H9 (cell line): ENCODE results near the gene DCDC2. TPM values are rescaled to one million over a fixed set of nuclear protein-coding genes. Genes with fewer than 3 reads are reported as not detected.
"Not testable (repeated sequence)": the region's sequence is repeated elsewhere in the genome, so short reads cannot be mapped to it uniquely, and the experiment has no call there.

Experiments
- DNase-seq: peaks from one replicate; pipeline ENCODE4 v3.0.0-alpha.2; 2017
- H2AFZ ChIP-seq: one replicate; pipeline ENCODE4 v1.6.1; 2013; ENCODE audit warnings: mild to moderate bottlenecking, low read length, control low read depth, moderate library complexity
- H2AK5ac ChIP-seq: 2 replicates; pipeline ENCODE4 v1.6.1; 2013; ENCODE audit warnings: low read length, control low read depth, mixed read lengths; ENCODE audit not compliant: insufficient read length
- H2BK120ac ChIP-seq: one replicate; pipeline ENCODE4 v1.6.1; 2013; ENCODE audit warnings: low read depth, mild to moderate bottlenecking, low read length, control low read depth, inconsistent platforms; ENCODE audit not compliant: poor library complexity, severe bottlenecking
- H2BK12ac ChIP-seq: 2 replicates; pipeline ENCODE4 v1.6.1; 2013; ENCODE audit warnings: low read length, control low read depth, mixed read lengths, low read depth; ENCODE audit not compliant: insufficient read length
- H2BK15ac ChIP-seq: 2 replicates; pipeline ENCODE4 v1.6.1; 2013; ENCODE audit warnings: low read depth, low read length, control low read depth
- H2BK20ac ChIP-seq: one replicate; pipeline ENCODE4 v1.6.1; 2013; ENCODE audit warnings: low read depth, mild to moderate bottlenecking, low read length, control low read depth, inconsistent platforms; ENCODE audit not compliant: poor library complexity, severe bottlenecking
- H2BK5ac ChIP-seq: 2 replicates; pipeline ENCODE4 v1.6.1; 2013; ENCODE audit warnings: low read length, control low read depth, mixed read lengths; ENCODE audit not compliant: insufficient read length
- H3K14ac ChIP-seq: 2 replicates; pipeline ENCODE4 v1.6.1; 2013; ENCODE audit warnings: low read length, control low read depth; ENCODE audit not compliant: insufficient read depth
- H3K18ac ChIP-seq: 2 replicates; pipeline ENCODE4 v1.6.1; 2013; ENCODE audit warnings: low read depth, mild to moderate bottlenecking, mixed read lengths, low read length, control low read depth; ENCODE audit not compliant: insufficient read length
- H3K23ac ChIP-seq: 2 replicates; pipeline ENCODE4 v1.6.1; 2013; ENCODE audit warnings: low read length, control low read depth, mixed read lengths, low read depth; ENCODE audit not compliant: insufficient read length
- H3K23me2 ChIP-seq: 2 replicates; pipeline ENCODE4 v1.6.1; 2013; ENCODE audit warnings: low read depth, mild to moderate bottlenecking, mixed read lengths, low read length, control low read depth; ENCODE audit not compliant: insufficient read length, poor library complexity, severe bottlenecking
- H3K27ac ChIP-seq: 2 replicates; pipeline ENCODE4 v1.5.1; 2013; ENCODE audit warnings: low read length, control low read depth, mixed read lengths, low read depth; ENCODE audit not compliant: insufficient read length
- H3K27me3 ChIP-seq: 2 replicates; pipeline ENCODE4 v1.6.1; 2013; ENCODE audit warnings: low read length, control low read depth, inconsistent platforms; ENCODE audit not compliant: insufficient read depth
- H3K4ac ChIP-seq: 2 replicates; pipeline ENCODE4 v1.6.1; 2013; ENCODE audit warnings: low read depth, mild to moderate bottlenecking, control low read depth, inconsistent platforms, low read length, moderate library complexity
- H3K4me1 ChIP-seq: 2 replicates; pipeline ENCODE4 v1.6.1; 2013; ENCODE audit warnings: low read length, control low read depth, inconsistent platforms; ENCODE audit not compliant: insufficient read depth
- H3K4me2 ChIP-seq: 2 replicates; pipeline ENCODE4 v1.6.1; 2013; ENCODE audit warnings: low read length, control low read depth, mixed read lengths; ENCODE audit not compliant: insufficient read length, insufficient read depth
- H3K56ac ChIP-seq: 2 replicates; pipeline ENCODE4 v1.6.1; 2013; ENCODE audit warnings: low read depth, mild to moderate bottlenecking, mixed read lengths, low read length, control low read depth; ENCODE audit not compliant: insufficient read length
- H3K79me1 ChIP-seq: 2 replicates; pipeline ENCODE4 v1.6.1; 2013; ENCODE audit warnings: low read depth, mild to moderate bottlenecking, moderate library complexity, low read length, control low read depth, inconsistent platforms; ENCODE audit not compliant: insufficient read depth, poor library complexity, severe bottlenecking
- H3K79me2 ChIP-seq: 2 replicates; pipeline ENCODE4 v1.6.1; 2013; ENCODE audit warnings: low read length, control low read depth, inconsistent platforms; ENCODE audit not compliant: insufficient read depth
- H3K9ac ChIP-seq: 2 replicates; pipeline ENCODE4 v1.6.1; 2013; ENCODE audit warnings: low read length, control low read depth, mixed read lengths; ENCODE audit not compliant: insufficient read length; ENCODE audit errors: extremely low read depth
- H3K9me3 ChIP-seq: one replicate; pipeline ENCODE4 v1.6.1; 2013; ENCODE audit warnings: low read depth, low read length, inconsistent platforms; ENCODE audit not compliant: control insufficient read depth
- H3T11ph ChIP-seq: one replicate; pipeline ENCODE4 v1.6.1; 2013; ENCODE audit warnings: mild to moderate bottlenecking, low read length, control low read depth, inconsistent platforms
- H4K20me1 ChIP-seq: one replicate; pipeline ENCODE4 v1.6.1; 2013; ENCODE audit not compliant: control insufficient read depth, insufficient read length, insufficient read depth
- H4K5ac ChIP-seq: 2 replicates; pipeline ENCODE4 v1.6.1; 2013; ENCODE audit warnings: low read depth, mild to moderate bottlenecking, mixed read lengths, low read length, control low read depth; ENCODE audit not compliant: insufficient read length
- H4K8ac ChIP-seq: replicated peaks from 2 replicates; pipeline ENCODE4 v1.6.1; 2013; ENCODE audit warnings: low read length, control low read depth, mixed read lengths, low read depth; ENCODE audit not compliant: insufficient read length
- H4K91ac ChIP-seq: 2 replicates; pipeline ENCODE4 v1.6.1; 2013; ENCODE audit warnings: low read depth, mild to moderate bottlenecking, moderate library complexity, mixed read lengths, low read length, control low read depth; ENCODE audit not compliant: insufficient read length
- H3K27ac Mint-ChIP-seq, 3 experiments: 2 replicates in 2 of 3; 3 replicates in 1 of 3; pipeline ENCODE4 v1.8.0; 2020 to 2021; ENCODE audit warnings: mixed read lengths in 3 of 3, mild to moderate bottlenecking in 1 of 3, moderate library complexity in 1 of 3
- H3K27me3 Mint-ChIP-seq: 2 replicates; pipeline ENCODE4 v1.8.0; 2021; ENCODE audit warnings: low read depth, mild to moderate bottlenecking, moderate library complexity, mixed read lengths
- H3K36me3 Mint-ChIP-seq, 3 experiments: 2 replicates in 2 of 3; 3 replicates in 1 of 3; pipeline ENCODE4 v1.8.0; 2020 to 2021; ENCODE audit warnings: low read depth in 3 of 3, mixed read lengths in 3 of 3; ENCODE audit not compliant: insufficient read depth in 1 of 3
- H3K4me1 Mint-ChIP-seq, 2 experiments: 2 replicates each; pipeline ENCODE4 v1.8.0; 2020; ENCODE audit warnings: mixed read lengths in 2 of 2
- H3K4me3 Mint-ChIP-seq, 2 experiments: 2 replicates in 1 of 2; 3 replicates in 1 of 2; pipeline ENCODE4 v1.8.0; 2020 to 2021; ENCODE audit warnings: mild to moderate bottlenecking in 2 of 2, mixed read lengths in 2 of 2, moderate library complexity in 1 of 2
- H3K9me3 Mint-ChIP-seq, 2 experiments: 2 replicates in 1 of 2; 3 replicates in 1 of 2; pipeline ENCODE4 v1.8.0; 2020; ENCODE audit warnings: mild to moderate bottlenecking in 2 of 2, mixed read lengths in 2 of 2, moderate library complexity in 1 of 2
- WGBS: extraction: QIAGEN DNeasy Blood & Tissue Kit; methylation state at CpG from one replicate; pipeline ENCODE4 v1.1.7; 2013; ENCODE audit warnings: missing lambda C conversion rate, low lambda C conversion rate, mixed read lengths; ENCODE audit not compliant: insufficient read length; ENCODE audit errors: extremely low coverage; 5-methylcytosine and 5-hydroxymethylcytosine counted together
- total RNA-seq: library from RNA; stranded (reverse); gene quantifications from 2 replicates; pipeline ENCODE4 v1.2.1, GENCODE V29; 2021
- TF ChIP-seq, protein P1 (sequence below): fragments of 200-600 bp; sonication (generic); conservative IDR thresholded peaks from 3 replicates; pipeline ENCODE4 v1.8.0; 2021; ENCODE audit warnings: antibody characterized with exemption, mild to moderate bottlenecking

The DCDC2 gene
- total RNA-seq, 1 experiment from 2014 or later = 0.59 TPM

DNA sequence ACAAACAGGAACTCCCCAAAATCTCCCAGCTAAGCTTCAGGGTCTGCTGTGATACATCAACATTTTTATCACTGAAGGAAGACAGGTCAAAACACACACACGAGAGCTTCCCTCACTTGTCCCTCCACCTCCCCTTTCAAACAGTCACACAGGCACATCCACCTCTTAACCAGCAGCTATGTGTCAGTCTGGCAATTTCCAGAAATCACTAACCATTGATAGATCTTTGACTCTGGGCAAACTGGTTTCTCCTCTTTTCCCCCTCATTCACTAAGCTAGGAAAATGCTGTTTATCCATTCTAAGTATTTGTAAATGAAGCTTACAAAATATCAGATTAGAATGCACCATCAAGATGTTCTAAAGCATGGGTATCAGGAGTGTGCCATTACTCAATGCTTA is 87.8 kb downstream of the DCDC2 start:
- Histone ChIP-seq H2AFZ (no peak overlapping the region), H3K79me2 (no peaks in the 10 kb centered on the region), H3K18ac (no peak overlapping the region), H3K14ac (no peak overlapping the region), H2BK20ac (no peak overlapping the region), H2BK15ac (no peak overlapping the region), H3K9ac (no peak overlapping the region), H2BK12ac (no peak overlapping the region), H3K23me2 (no peaks in the 10 kb centered on the region), H3K23ac (no peak overlapping the region), H3K4me2 (no peak overlapping the region), H3K4me1 (no peaks in the 10 kb centered on the region), H2AK5ac (no peak overlapping the region), H4K5ac (no peak overlapping the region), H2BK5ac (no peak overlapping the region), H3K56ac (no peak overlapping the region), H3K79me1 (no peaks in the 10 kb centered on the region), H3K27me3 (no peaks in the 10 kb centered on the region), H3K9me3 (no peaks in the 10 kb centered on the region), H3T11ph (no peak overlapping the region), H4K91ac (no peak overlapping the region), H3K27ac (no peak overlapping the region), H2BK120ac (no peak overlapping the region), H4K8ac (no peak overlapping the region), H4K20me1 (no peaks in the 10 kb centered on the region), H3K4ac (no peak overlapping the region)
- TF ChIP-seq, protein P1, sequence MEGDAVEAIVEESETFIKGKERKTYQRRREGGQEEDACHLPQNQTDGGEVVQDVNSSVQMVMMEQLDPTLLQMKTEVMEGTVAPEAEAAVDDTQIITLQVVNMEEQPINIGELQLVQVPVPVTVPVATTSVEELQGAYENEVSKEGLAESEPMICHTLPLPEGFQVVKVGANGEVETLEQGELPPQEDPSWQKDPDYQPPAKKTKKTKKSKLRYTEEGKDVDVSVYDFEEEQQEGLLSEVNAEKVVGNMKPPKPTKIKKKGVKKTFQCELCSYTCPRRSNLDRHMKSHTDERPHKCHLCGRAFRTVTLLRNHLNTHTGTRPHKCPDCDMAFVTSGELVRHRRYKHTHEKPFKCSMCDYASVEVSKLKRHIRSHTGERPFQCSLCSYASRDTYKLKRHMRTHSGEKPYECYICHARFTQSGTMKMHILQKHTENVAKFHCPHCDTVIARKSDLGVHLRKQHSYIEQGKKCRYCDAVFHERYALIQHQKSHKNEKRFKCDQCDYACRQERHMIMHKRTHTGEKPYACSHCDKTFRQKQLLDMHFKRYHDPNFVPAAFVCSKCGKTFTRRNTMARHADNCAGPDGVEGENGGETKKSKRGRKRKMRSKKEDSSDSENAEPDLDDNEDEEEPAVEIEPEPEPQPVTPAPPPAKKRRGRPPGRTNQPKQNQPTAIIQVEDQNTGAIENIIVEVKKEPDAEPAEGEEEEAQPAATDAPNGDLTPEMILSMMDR = no peak
- no CpG with 5 or more reads among the region's 1 CpG for WGBS
- Mint-ChIP-seq H3K4me3 (no peak overlapping the region), H3K36me3 (no peaks in the 10 kb centered on the region), H3K27ac (0 out of 7 replicates have a peak overlapping the region, but pooled peaks of 1 of the 3 experiments have one; percentile 31), H3K9me3 (no peaks in the 10 kb centered on the region), H3K27me3 (no peaks in the 10 kb centered on the region), H3K4me1 (peaks cover 12% of the 10 kb centered on the region in 2 experiments)
- no peak for DNase-seq

DNA sequence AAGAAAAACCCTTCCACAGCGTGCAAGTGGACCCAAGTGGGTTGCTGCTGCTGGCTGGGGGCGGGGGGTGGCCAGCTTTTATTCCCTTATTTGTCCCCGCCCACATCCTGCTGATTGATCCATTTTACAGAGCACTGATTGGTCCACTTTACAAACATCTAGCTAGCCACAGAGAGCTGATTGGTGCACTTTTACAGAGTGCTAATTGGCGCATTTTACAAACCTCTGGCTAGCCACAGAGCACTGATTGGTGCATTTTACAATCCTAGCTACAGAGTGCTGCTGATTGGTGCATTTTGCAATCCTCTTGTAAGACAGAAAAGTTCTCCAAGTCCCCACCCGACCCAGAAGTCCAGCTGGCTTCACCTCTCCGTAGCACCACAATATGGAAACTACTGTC is 99.6 kb downstream of the DCDC2 start:
- WGBS = no CpG with 5 or more reads among the region's 6 CpGs

More for the DNA sequence above, 99.6 kb downstream of the DCDC2 start:
- H3K79me2 ChIP-seq, H3K36me3 Mint-ChIP-seq, H2AK5ac ChIP-seq, H3K4me1 ChIP-seq, H2AFZ ChIP-seq, H3K27me3 Mint-ChIP-seq, DNase-seq, H3K4ac ChIP-seq, H3K79me1 ChIP-seq, H3K14ac ChIP-seq, H3K4me2 ChIP-seq, H4K8ac ChIP-seq, H3K9ac ChIP-seq, H3K27ac ChIP-seq, H3K56ac ChIP-seq, H2BK5ac ChIP-seq, H3T11ph ChIP-seq, H3K27me3 ChIP-seq, H3K9me3 ChIP-seq, H3K23me2 ChIP-seq, H2BK12ac ChIP-seq, H3K23ac ChIP-seq, H2BK20ac ChIP-seq, H4K20me1 ChIP-seq, H2BK120ac ChIP-seq, H4K5ac ChIP-seq, H2BK15ac ChIP-seq, H3K9me3 Mint-ChIP-seq, H3K18ac ChIP-seq, H4K91ac ChIP-seq, H3K27ac Mint-ChIP-seq, H3K4me3 Mint-ChIP-seq: not testable (repeated sequence)
- peaks cover 15 to 23% of the 10 kb centered on the region in 2 experiments for H3K4me1 Mint-ChIP-seq
